Astrocyte (in vitro differentiated cells and primary cell): Measurements from ENCODE around the gene HOXB13. TPM values are rescaled to one million over a fixed set of nuclear protein-coding genes. Genes with fewer than 3 reads are reported as not detected.

Source experiments
- DNase-seq: peaks from one replicate; pipeline ENCODE4 v3.0.0-alpha.2; 2010; ENCODE audit warnings: low read depth
- FAIRE-seq: peaks from 2 replicates; lab custom pipeline; 2011; peaks lifted over from hg19 to GRCh38; lab: Jason Lieb, UNC
- H2AFZ ChIP-seq: 2 replicates; pipeline ENCODE4 v1.6.0; 2012; ENCODE audit warnings: low read depth, low read length, inconsistent platforms
- H3K27ac ChIP-seq: 2 replicates; pipeline ENCODE4 v1.5.1; 2011; ENCODE audit warnings: low read depth, low read length, inconsistent platforms
- H3K27me3 ChIP-seq: 2 replicates; pipeline ENCODE4 v1.6.0; 2011; ENCODE audit warnings: low read length, inconsistent platforms; ENCODE audit not compliant: insufficient read depth
- H3K36me3 ChIP-seq: 2 replicates; pipeline ENCODE4 v1.5.1; 2011; ENCODE audit warnings: low read length, inconsistent platforms; ENCODE audit not compliant: insufficient read depth
- H3K4me1 ChIP-seq: 2 replicates; pipeline ENCODE4 v1.5.1; 2011; ENCODE audit warnings: low read length, inconsistent platforms; ENCODE audit not compliant: insufficient read depth
- H3K4me2 ChIP-seq: 2 replicates; pipeline ENCODE4 v1.6.0; 2012; ENCODE audit warnings: low read length, inconsistent platforms
- H3K4me3 ChIP-seq: 2 replicates; pipeline ENCODE4 v1.5.1; 2011; ENCODE audit warnings: low read depth, mild to moderate bottlenecking, low read length, inconsistent platforms; ENCODE audit not compliant: insufficient read depth
- H3K79me2 ChIP-seq: 2 replicates; pipeline ENCODE4 v1.6.0; 2012; ENCODE audit warnings: mild to moderate bottlenecking, low read length, inconsistent platforms; ENCODE audit not compliant: insufficient read depth
- H3K9ac ChIP-seq: 2 replicates; pipeline ENCODE4 v1.6.0; 2012; ENCODE audit warnings: mild to moderate bottlenecking, low read length, inconsistent platforms
- H3K9me3 ChIP-seq: 2 replicates; pipeline ENCODE4 v1.5.1; 2012; ENCODE audit warnings: low read depth, mild to moderate bottlenecking, low read length, inconsistent platforms; ENCODE audit not compliant: insufficient read depth
- H4K20me1 ChIP-seq: 2 replicates; pipeline ENCODE4 v1.6.0; 2012; ENCODE audit warnings: low read length, inconsistent platforms; ENCODE audit not compliant: insufficient read depth
- H3K27ac Mint-ChIP-seq: one replicate; pipeline ENCODE4 v1.8.0; 2021; ENCODE audit warnings: mild to moderate bottlenecking, mixed read lengths; ENCODE audit not compliant: unreplicated experiment
- H3K27me3 Mint-ChIP-seq: one replicate; pipeline ENCODE4 v1.8.0; 2021; ENCODE audit warnings: low read depth, mixed read lengths; ENCODE audit not compliant: unreplicated experiment
- H3K36me3 Mint-ChIP-seq: one replicate; pipeline ENCODE4 v1.8.0; 2021; ENCODE audit warnings: low read depth, mixed read lengths; ENCODE audit not compliant: unreplicated experiment
- H3K4me1 Mint-ChIP-seq: one replicate; pipeline ENCODE4 v1.8.0; 2021; ENCODE audit warnings: low read depth, mixed read lengths; ENCODE audit not compliant: unreplicated experiment
- H3K4me3 Mint-ChIP-seq: one replicate; pipeline ENCODE4 v1.8.0; 2021; ENCODE audit warnings: mild to moderate bottlenecking, moderate library complexity, mixed read lengths; ENCODE audit not compliant: unreplicated experiment
- H3K9me3 Mint-ChIP-seq: one replicate; pipeline ENCODE4 v1.8.0; 2021; ENCODE audit warnings: mild to moderate bottlenecking, mixed read lengths; ENCODE audit not compliant: unreplicated experiment
- EZH2 ChIP-seq: IDR thresholded peaks from 2 replicates; pipeline ENCODE4 v1.6.1; 2012; ENCODE audit warnings: mild to moderate bottlenecking, low read length, inconsistent platforms; ENCODE audit not compliant: insufficient read depth
- total RNA-seq: library from RNA; stranded (reverse); gene quantifications from 2 replicates; pipeline ENCODE4 v1.2.1, GENCODE V29; 2021
- TF ChIP-seq, protein P1 (sequence below): IDR thresholded peaks from 2 replicates; pipeline ENCODE4 v1.5.1; 2011; ENCODE audit warnings: low read depth, mild to moderate bottlenecking, inconsistent platforms, low read length, moderate library complexity; ENCODE audit not compliant: insufficient read depth

The HOXB13 gene
- total RNA-seq, 1 donor from 2014 or later, result not detected

DNA sequence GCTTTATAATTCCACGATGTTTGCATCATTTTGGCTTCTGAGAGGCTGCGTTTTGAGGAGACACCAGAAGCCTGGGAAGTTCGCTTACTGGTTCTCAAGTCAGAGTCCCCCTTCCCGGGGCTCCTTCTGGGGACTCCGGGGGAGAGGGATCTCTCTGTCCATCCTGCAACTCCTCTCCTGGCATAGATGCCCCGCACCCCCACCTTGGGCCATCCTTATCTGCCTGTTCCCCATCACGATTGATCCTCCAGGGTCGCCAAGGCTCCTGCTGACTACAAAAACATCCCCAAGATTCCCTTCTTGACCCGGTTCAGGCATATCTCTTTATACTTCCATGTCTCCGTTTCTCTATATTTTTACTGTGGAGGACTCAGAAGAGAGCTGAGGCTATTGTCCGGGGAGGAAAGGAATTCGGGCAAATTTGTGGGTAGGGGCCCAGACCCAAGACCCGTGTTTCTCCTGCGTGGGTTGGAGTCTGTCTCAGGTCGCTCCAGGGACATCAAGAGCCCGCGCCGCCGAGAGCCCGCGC, 18.4 kb upstream of the HOXB13 start:
- Mint-ChIP-seq H3K36me3 (no peaks in the 10 kb centered on the region), H3K4me3 (no peak overlapping the region), H3K9me3 (no peaks in the 10 kb centered on the region), H3K27me3 (peaks cover 95% of the 10 kb centered on the region), H3K27ac (no peak overlapping the region), H3K4me1 (no peaks in the 10 kb centered on the region)
- DNase-seq (no peak), FAIRE-seq (no peak)
- no peaks in the 10 kb centered on the region for H3K4me1 ChIP-seq
- no peaks in the 10 kb centered on the region for H3K36me3 ChIP-seq
- TF ChIP-seq, protein P1, sequence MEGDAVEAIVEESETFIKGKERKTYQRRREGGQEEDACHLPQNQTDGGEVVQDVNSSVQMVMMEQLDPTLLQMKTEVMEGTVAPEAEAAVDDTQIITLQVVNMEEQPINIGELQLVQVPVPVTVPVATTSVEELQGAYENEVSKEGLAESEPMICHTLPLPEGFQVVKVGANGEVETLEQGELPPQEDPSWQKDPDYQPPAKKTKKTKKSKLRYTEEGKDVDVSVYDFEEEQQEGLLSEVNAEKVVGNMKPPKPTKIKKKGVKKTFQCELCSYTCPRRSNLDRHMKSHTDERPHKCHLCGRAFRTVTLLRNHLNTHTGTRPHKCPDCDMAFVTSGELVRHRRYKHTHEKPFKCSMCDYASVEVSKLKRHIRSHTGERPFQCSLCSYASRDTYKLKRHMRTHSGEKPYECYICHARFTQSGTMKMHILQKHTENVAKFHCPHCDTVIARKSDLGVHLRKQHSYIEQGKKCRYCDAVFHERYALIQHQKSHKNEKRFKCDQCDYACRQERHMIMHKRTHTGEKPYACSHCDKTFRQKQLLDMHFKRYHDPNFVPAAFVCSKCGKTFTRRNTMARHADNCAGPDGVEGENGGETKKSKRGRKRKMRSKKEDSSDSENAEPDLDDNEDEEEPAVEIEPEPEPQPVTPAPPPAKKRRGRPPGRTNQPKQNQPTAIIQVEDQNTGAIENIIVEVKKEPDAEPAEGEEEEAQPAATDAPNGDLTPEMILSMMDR, result no peak
- TF ChIP-seq EZH2, result no peak
- no peak overlapping the region for H3K4me2 ChIP-seq
- H3K4me3 ChIP-seq, result no peak overlapping the region
- H4K20me1 ChIP-seq, result peaks cover 10% of the 10 kb centered on the region
- no peak overlapping the region for H2AFZ ChIP-seq
- H3K79me2 ChIP-seq, result no peaks in the 10 kb centered on the region
- peaks cover 96% of the 10 kb centered on the region for H3K27me3 ChIP-seq
- H3K9ac ChIP-seq, result no peak overlapping the region
- no peak overlapping the region for H3K27ac ChIP-seq
- peaks cover 2% of the 10 kb centered on the region for H3K9me3 ChIP-seq

DNA sequence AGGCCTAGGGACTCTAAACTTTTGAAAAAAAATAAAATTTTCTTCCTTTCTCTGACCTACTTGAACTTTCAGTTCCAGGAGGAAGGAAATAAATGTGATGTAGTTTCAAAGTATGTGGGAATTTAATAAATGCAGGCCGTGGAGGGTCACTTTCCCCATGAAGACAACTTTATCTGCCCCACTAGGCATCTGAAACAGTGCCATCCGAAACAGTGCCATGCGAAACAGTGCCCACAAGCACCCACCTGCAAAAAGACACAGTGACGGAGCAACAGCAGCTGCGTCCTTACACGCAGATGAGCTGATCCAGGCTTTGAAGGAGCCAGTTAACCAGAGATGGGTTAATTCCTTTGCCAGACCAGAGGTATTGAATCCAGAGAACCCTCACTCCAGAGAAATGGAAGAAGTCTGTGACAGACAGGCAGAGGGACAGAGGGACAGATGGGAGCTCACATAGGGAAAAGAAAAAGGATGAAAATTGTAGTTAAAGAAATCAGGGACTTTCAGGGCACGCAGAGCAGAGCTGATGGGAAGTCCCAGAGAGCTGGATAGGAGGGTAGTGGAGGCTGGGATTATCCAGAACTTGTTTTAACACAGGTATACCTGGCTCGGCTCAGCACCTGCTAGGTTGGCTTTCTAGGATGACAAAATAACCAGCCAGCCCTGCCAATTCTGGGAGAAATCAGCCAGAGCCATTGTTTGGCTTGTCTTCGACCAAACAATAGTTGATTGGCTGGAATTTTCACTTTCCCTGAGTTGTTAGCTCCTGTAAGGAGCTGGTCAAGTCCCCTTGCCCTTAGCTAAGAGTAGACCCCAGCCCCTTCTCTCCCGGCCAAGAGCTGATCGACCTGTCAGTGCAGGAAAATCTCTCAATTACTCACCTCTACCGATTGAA, 17.1 kb upstream of the HOXB13 start:
- Histone ChIP-seq H3K4me3 (no peak overlapping the region), H3K4me1 (no peaks in the 10 kb centered on the region), H2AFZ (no peak overlapping the region), H3K4me2 (no peak overlapping the region), H3K27ac (no peak overlapping the region), H3K79me2 (no peaks in the 10 kb centered on the region), H3K27me3 (peaks cover 95% of the 10 kb centered on the region), H3K9me3 (peaks cover 2% of the 10 kb centered on the region), H3K36me3 (no peaks in the 10 kb centered on the region), H4K20me1 (peaks cover 10% of the 10 kb centered on the region), H3K9ac (no peak overlapping the region)
- Mint-ChIP-seq H3K4me1 (no peaks in the 10 kb centered on the region), H3K27me3 (peaks cover 95% of the 10 kb centered on the region), H3K27ac (no peak overlapping the region), H3K9me3 (peaks cover 2% of the 10 kb centered on the region), H3K36me3 (no peaks in the 10 kb centered on the region), H3K4me3 (no peak overlapping the region)
- TF ChIP-seq EZH2, result no peak
- TF ChIP-seq, protein P1, result no peak
- DNase-seq (no peak), FAIRE-seq (no peak)

GRCh38 chr17:48740537-48740936, 12.0 kb upstream of the HOXB13 start:
- no peaks in the 10 kb centered on the region for H3K4me1 Mint-ChIP-seq
- H3K9me3 ChIP-seq, result no peaks in the 10 kb centered on the region
- DNase-seq (no peak), FAIRE-seq (no peak)
- no peak overlapping the region for H3K27ac Mint-ChIP-seq
- H3K36me3 ChIP-seq, result no peaks in the 10 kb centered on the region
- peaks cover 12% of the 10 kb centered on the region for H3K9me3 Mint-ChIP-seq
- H4K20me1 ChIP-seq, result no peaks in the 10 kb centered on the region
- peaks cover 96% of the 10 kb centered on the region for H3K27me3 Mint-ChIP-seq
- no peak overlapping the region for H3K9ac ChIP-seq
- H3K79me2 ChIP-seq, result no peaks in the 10 kb centered on the region
- no peak overlapping the region for H3K27ac ChIP-seq
- H3K4me1 ChIP-seq, result no peaks in the 10 kb centered on the region
- peaks cover 91% of the 10 kb centered on the region for H3K27me3 ChIP-seq
- H3K4me3 Mint-ChIP-seq, result no peak overlapping the region
- no peaks in the 10 kb centered on the region for H3K36me3 Mint-ChIP-seq
- H3K4me2 ChIP-seq, result no peak overlapping the region
- no peak overlapping the region for H3K4me3 ChIP-seq
- no peak overlapping the region for H2AFZ ChIP-seq
- no peak for TF ChIP-seq EZH2
